GM21825 (cell line): ENCODE results near the gene PLXNA4.

Source experiments
- ATAC-seq: cut with Tn5 transposase; IDR thresholded peaks from one replicate; pipeline ENCODE4 v1.9.1; 2021; ENCODE audit warnings: mild to moderate bottlenecking, moderate library complexity; ENCODE audit not compliant: unreplicated experiment

Gene PLXNA4

DNA sequence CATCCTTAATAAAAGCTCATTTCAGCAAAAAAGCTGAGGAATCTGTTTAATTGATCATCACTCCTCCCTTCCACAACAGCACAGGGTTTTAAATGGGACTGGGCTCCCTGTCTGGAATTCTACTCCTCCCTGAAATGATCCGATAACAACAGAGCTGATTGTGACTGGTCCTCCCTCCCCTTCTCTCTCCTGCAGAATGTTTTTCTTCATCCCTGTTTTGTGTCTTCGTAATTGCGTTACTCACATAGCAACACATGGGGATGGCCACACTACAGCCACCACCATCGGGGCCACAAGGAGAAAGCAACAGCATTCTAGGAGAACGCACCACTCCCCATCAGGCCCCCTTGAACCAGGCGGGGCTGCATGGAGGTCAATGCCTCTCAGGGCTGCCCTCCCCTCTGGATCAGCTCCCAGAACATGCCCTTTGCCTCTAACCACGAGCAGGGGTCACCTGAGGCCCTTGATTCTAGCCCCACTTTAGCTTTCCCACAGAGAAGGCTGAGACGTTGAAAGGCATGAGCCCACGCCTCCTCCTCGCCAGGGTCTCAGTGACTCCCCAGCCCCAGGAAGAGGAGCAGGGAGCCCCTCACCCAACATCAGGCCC lies 152.6 kb downstream of the PLXNA4 start:
- ATAC-seq, result no peak

DNA sequence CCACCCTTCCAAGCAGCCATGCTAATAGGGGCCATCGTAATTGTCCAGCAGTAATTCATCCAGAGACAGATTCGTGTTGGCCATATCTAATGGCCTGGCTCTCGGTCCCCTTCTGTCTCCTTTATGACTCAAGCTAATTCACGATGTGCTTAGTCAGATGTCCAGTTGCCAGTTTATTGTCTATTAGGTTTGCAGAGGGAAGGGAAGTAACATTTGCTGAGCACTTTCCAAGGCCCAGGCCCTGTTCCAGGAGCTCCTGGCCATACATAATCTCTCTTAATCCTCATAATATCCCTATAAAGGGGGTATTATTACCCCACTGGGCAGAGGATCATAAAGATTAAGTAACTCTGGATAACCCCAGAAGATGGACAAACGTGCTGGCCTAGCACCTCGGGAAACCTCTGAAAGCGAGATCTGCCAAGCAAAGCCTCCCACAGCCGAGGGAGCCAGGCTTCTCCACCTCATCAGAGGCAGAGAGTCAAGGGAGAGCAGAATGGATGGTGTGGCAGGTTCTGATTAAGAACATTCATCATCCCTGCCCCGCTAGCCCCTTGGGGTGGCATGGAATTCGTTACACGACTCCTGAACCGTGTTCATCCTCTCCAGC lies 153.7 kb downstream of the PLXNA4 start:
- no peak for ATAC-seq

GRCh38 chr7:132420527-132420926 lies 155.7 kb downstream of the PLXNA4 start:
- ATAC-seq, result no peak

DNA sequence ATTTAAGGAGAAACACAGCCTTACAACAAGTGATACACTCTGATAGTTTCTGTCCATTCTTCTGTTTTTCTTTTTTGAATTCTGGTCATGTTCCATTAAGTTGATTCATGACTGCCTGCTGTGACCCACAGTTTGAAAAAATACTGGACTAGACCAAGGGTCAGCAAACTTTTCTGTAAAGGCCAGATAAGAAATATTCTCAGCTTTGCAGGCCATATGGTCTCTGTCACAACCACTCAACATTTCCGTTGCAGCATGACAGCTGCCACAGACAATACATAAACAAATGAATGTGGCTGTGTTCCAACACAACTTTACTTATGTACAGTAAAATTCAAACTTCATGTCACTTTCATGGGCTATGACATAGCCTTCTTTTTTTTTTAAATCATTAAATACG lies 156.7 kb downstream of the PLXNA4 start:
- ATAC-seq, result no peak

DNA sequence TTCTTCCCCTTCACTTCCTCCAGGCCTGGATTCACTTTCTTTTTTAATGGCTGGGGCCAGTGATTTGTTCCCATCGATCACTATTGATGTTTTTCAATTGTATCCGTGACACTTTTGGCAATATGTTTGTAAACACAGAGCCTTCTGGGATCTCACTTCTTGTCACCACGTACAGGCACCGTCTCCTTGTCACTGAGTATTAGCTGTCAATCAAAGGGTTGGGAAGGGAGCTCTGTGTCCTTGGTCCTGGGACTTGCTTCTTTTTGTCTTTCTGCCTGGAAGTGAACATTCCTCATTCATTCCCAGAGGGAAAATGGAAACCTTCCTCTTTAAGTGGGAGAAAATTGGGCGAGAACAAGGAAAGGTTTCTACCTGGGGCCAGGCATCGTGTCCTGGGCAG lies 157.4 kb downstream of the PLXNA4 start:
- ATAC-seq, result no peak

GRCh38 chr7:132417103-132417906 lies 159.0 kb downstream of the PLXNA4 start:
- ATAC-seq, result no peak

GRCh38 chr7:132416395-132416794 lies 159.9 kb downstream of the PLXNA4 start:
- no peak for ATAC-seq

DNA sequence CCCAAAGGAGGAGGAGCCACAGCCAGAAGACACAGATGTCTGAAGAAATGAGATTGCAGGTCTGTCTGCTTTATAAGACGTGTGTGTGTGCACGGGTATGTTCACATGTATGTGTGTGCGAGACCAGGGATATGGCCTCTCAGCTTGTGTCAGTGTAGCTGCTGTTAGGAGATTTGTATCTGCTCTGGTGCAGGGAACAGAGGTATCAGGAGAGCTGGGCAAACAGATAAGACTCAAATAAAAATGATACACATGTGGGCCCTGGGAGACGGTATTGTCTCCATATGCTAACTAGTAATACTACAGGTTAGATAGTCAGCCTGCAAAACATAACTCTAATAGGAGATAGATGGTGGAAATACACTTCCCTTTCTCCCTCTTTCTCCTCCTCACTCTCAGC lies 161.0 kb downstream of the PLXNA4 start:
- no peak for ATAC-seq

GRCh38 chr7:132414857-132415256 lies 161.4 kb downstream of the PLXNA4 start:
- ATAC-seq, result no peak

DNA sequence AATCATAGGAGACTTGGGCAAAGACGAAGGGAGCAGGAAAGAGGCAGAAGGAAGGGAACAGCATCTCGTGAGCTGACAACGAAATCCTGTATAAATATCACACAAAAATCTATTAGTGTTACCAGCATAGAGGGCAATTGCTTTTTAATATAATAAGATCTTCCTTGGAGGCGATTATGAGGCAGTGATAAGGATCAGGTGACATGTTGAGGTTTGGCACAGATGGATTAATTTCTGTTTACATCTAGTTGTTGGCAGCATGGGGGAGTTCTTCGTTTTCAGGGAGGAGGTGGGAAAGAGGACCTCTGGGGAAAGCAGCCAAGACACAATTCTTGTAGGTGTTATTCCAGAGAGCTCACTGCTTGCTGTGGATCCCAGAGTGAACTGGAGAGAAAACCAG lies 163.8 kb downstream of the PLXNA4 start:
- ATAC-seq, result no peak

DNA sequence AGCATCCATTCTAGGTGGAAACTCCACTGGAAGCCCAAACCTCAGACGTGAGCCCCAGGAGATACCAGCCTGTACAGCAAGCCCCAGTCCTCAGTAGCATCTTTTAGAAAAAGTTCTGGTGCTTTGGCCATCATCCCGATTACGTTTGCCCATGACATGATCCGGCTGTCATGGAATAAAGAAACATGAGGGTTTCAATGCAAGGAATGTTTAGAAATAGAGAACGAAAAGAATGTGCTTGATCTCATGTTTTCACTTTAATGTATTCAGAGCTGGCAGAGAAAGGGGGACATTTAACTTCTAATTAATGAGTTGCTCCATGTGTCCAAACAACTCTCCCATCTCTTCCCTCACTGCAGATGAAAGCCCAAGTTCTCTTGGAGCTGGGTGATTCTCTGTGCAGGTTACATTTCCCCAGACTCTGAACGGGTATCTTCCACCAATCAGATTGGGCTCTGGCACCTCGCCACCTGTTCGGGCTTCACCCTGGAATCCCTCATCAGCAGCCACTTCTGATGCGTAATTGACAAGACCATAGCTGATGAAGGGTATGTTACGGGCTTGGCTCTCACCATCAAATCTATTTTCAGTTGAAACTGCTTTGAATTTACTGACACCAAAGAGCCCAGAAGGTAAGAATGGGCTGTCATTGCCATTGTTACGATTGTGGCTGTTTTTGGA lies 165.3 kb downstream of the PLXNA4 start:
- no peak for ATAC-seq

DNA sequence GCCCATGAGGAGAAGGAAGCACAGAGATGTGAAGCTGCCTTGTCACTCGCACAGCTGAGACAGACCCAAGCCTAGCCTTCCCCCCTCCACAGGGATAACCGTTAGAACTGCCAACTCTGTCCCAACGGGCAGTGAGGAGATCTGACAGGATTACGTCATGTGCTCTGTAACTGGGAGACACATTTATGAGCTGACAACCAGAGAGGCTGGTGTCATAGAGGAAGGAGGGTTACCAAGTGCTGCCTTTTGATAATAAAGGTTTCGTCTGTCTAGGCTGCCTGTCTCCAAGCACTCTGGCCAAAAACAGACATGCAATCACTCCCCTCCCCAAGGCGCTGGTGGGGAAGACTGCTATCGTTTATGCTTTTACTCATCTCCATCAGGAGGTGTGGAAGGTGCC lies 165.9 kb downstream of the PLXNA4 start:
- ATAC-seq, result no peak

DNA sequence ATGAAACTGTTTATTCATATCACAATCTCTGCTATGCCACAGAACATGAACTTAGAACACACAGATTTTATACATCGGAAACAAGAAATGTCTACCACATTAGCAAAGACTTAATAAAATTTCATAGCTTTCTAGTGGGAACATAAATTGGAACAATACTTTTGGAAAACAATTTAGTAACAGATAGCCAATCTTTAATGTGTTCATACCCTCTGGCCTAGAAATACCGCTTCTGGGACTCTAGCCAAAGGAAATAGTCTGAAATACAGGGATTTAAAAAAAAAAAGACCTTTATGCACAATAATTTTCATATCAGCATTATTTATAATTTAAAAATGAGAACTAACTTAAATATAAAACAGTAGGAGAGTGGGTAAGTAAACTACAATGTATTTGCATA lies 168.5 kb downstream of the PLXNA4 start:
- ATAC-seq, result no peak

DNA sequence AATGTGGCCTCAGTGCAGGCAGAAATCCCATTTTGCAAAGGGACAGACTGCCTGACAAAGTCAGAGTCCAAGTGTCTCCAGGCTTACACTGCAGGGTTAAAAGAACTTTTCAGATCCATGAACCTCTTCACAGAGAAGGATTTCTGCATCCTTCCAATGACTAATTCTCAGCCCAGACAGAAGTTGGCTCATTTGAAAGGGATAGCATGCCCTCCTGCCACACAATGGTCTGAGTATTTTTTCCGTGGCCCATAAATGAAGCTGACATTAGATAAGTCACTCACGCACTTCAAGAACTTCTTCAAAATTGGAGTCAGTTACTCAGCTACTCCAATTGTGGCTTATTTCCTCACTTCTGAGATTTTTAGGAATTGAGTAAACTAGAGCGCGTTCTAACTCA lies 170.2 kb downstream of the PLXNA4 start:
- ATAC-seq, result no peak

DNA sequence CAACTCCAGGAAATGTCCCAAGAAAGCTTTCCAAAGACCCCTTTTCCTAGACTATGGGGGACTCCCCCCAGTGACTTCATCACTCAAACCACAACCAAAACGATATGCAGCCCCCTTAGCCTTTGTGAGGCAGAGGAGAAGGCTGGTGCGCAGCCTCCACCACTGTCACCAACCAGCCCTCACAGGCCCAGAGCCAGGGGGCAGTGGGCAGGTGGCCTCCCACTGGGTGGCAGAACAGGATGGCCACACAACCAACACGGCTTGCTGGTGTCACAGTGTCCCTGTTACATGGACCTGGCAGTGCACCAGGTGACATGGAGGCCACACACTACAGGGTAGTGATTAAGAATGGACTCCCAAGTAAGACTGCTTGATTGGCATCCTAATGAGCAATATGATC lies 172.0 kb downstream of the PLXNA4 start:
- no peak for ATAC-seq

DNA sequence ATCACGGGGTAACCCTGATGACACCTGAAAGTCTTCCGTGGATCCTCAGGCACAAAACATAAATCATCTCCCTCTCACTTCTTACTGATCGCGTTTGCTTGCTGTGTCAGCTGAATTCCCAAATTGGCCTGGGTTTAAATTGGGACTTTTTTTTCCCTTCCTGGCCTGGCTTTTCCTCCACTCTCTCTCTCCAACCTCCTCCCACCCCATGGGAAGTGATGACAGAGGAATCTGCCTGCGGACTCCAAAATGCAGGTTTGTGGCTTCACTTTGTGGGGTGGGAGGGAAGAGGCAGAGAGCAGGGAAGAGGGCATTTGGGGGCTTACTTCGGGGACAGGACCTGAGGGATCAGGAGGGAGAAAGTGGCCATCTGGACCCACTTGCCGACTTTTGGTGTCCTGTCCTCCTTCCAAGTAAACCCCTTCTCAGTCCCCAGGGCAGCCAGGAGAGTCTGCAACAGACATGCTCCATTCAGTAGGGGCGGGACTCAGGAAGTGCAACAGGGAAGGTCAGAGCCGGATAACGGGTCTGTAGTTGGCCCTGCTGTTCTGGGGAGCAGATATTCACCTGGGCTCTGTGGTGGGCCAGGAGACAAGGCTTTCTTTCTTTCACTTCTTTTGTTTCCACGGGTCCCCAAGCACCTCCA lies 172.7 kb downstream of the PLXNA4 start:
- ATAC-seq, result no peak

- ATAC-seq, result no peak
Measured at GRCh38 chr7:132402751-132403245, 173.5 kb downstream of the PLXNA4 start.

GRCh38 chr7:132402096-132402495 lies 174.2 kb downstream of the PLXNA4 start:
- ATAC-seq, result no peak

DNA sequence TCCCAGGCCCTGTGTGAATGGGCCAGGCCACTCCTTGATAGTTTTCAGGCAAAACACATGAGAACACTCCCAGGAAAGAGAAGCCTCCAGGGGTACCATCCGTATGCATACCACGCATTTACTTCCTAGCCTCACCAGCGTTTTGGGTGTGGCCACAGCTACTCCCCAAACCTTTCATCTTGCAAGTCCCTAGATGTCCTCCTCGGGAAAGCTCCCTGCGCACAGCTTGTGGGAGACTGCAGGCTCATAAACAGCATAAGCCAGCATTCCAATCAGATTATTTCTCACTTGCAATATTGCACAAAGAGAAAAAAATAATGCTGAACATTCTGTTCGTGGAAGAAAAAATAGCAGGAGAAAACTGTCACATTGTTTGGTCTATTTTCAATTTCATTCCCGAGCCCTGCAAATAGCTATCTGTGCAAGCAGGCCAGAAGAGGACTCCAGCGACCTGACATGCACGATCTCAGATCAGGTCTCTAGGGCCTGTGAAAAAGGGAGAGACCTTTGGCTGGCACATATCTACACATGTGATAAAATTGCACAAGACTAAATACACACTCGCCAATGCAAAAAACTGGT lies 175.6 kb downstream of the PLXNA4 start:
- ATAC-seq, result no peak

DNA sequence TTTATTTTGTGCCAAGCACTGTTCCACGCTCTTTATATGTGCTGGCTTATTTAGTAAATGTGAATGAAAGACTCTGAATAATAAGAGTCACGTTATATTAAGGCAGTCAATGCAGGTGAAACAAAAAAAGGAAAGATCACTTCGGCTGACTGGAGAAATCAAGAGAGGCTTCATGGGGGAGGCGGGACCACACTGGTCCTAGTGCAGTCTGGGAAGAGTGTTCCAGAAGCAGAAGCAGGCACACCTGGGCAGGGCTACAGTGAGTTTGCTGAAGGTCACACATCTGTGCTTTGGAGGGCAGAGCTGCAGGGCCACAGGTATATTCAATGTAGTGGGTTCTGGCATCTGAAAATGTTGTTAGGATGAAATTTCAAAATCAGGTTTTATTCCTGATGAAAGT lies 176.9 kb downstream of the PLXNA4 start:
- ATAC-seq, result no peak
